IMR-90 (cell line): ENCODE data around the gene BEAN1. TPM values are rescaled to one million over a fixed set of nuclear protein-coding genes. Genes with fewer than 3 reads are reported as not detected.

Experiments
- ATAC-seq: fragments of 200-7000 bp; cut with Tn5 transposase; 2 replicates; pipeline ENCODE4 v1.9.1; 2020; ENCODE audit warnings: low read depth, mild to moderate bottlenecking, moderate library complexity
- BruUV-seq: library from RNA; stranded (reverse); fragments of 400-500 nt; replicated peaks from 2 replicates; lab custom pipeline; 2021; lab: Mats Ljungman, UMichigan
- CTCF ChIA-PET: fragments of 300-600 bp; formaldehyde crosslinking; extraction: SDS; loops from one replicate; lab custom pipeline; 2021; ENCODE audit warnings: antibody characterized with exemption; lab: Yijun Ruan, JAX
- POLR2A ChIA-PET: fragments of 300-600 bp; sonication (Branson Sonifier 250); formaldehyde crosslinking; loops from one replicate; lab custom pipeline; 2022; ENCODE audit warnings: antibody characterized with exemption; ENCODE audit not compliant: unreplicated experiment; lab: Charles Lee
- DNase-seq: peaks from one replicate; pipeline ENCODE4 v3.0.0; 2013
- H2AFZ ChIP-seq: replicated peaks from 2 replicates; pipeline ENCODE3; 2013; ENCODE audit warnings: low read length, mild to moderate bottlenecking; ENCODE audit not compliant: poor library complexity
- H2AK5ac ChIP-seq: 2 replicates; pipeline ENCODE4 v1.6.1; 2013; ENCODE audit warnings: low read depth, low read length, inconsistent platforms
- H2AK9ac ChIP-seq: replicated peaks from 2 replicates; pipeline ENCODE3; 2013; ENCODE audit warnings: mild to moderate bottlenecking, low read depth, low read length, moderate library complexity; ENCODE audit not compliant: poor library complexity
- H2BK120ac ChIP-seq: 2 replicates; pipeline ENCODE4 v1.6.1; 2013; ENCODE audit warnings: low read depth, low read length, inconsistent platforms
- H2BK15ac ChIP-seq: 3 replicates; pipeline ENCODE4 v1.6.1; 2013; ENCODE audit warnings: low read depth, low read length, inconsistent platforms
- H2BK20ac ChIP-seq: 2 replicates; pipeline ENCODE4 v1.6.1; 2013; ENCODE audit warnings: low read depth, mild to moderate bottlenecking, inconsistent platforms, low read length, moderate library complexity
- H2BK5ac ChIP-seq: 2 replicates; pipeline ENCODE4 v1.6.1; 2013; ENCODE audit warnings: mild to moderate bottlenecking, low read depth, low read length, inconsistent platforms; ENCODE audit not compliant: poor library complexity, severe bottlenecking
- H3K14ac ChIP-seq: replicated peaks from 2 replicates; pipeline ENCODE4 v1.6.1; 2013; ENCODE audit warnings: low read depth, low read length, inconsistent platforms
- H3K18ac ChIP-seq: 2 replicates; pipeline ENCODE4 v1.6.1; 2013; ENCODE audit warnings: low read depth, low read length, control low read depth
- H3K23ac ChIP-seq: 2 replicates; pipeline ENCODE4 v1.6.1; 2013; ENCODE audit warnings: low read depth, low read length, inconsistent platforms
- H3K27ac ChIP-seq: 2 replicates; pipeline ENCODE4 v1.5.1; 2013; ENCODE audit warnings: mild to moderate bottlenecking, control low read depth, low read length; ENCODE audit not compliant: insufficient read depth
- H3K27me3 ChIP-seq: 2 replicates; pipeline ENCODE4 v1.6.1; 2013; ENCODE audit warnings: low read length; ENCODE audit not compliant: control insufficient read depth, insufficient read depth
- H3K36me3 ChIP-seq: 2 replicates; pipeline ENCODE4 v1.6.1; 2013; ENCODE audit warnings: low read length, mixed read lengths; ENCODE audit not compliant: control insufficient read depth, insufficient read depth
- H3K4ac ChIP-seq: 2 replicates; pipeline ENCODE4 v1.6.1; 2013; ENCODE audit warnings: low read depth, low read length, inconsistent platforms
- H3K4me1 ChIP-seq: 2 replicates; pipeline ENCODE4 v1.6.1; 2013; ENCODE audit warnings: low read length, mixed read lengths; ENCODE audit not compliant: control insufficient read depth, insufficient read depth
- H3K4me2 ChIP-seq: 2 replicates; pipeline ENCODE4 v1.6.1; 2013; ENCODE audit warnings: low read depth, mild to moderate bottlenecking, control low read depth, low read length, moderate library complexity
- H3K4me3 ChIP-seq: 2 replicates; pipeline ENCODE4 v1.5.1; 2013; ENCODE audit warnings: low read depth, mild to moderate bottlenecking, control low read depth, low read length, moderate library complexity; ENCODE audit not compliant: insufficient read depth
- H3K56ac ChIP-seq: 2 replicates; pipeline ENCODE4 v1.6.1; 2013; ENCODE audit warnings: low read length, inconsistent platforms; ENCODE audit not compliant: insufficient read depth; ENCODE audit errors: extremely low read depth
- H3K79me1 ChIP-seq, 2 experiments: 2 replicates each; pipeline ENCODE4 v1.6.1; 2013; ENCODE audit warnings: low read length in 2 of 2, inconsistent platforms in 1 of 2, low read depth in 1 of 2
- H3K9ac ChIP-seq: 2 replicates; pipeline ENCODE4 v1.6.1; 2013; ENCODE audit warnings: low read depth, low read length, control low read depth
- H3K9me1 ChIP-seq: 2 replicates; pipeline ENCODE4 v1.6.1; 2013; ENCODE audit warnings: low read length, inconsistent platforms; ENCODE audit not compliant: insufficient read depth
- H3K9me3 ChIP-seq: 2 replicates; pipeline ENCODE4 v1.6.1; 2013; ENCODE audit warnings: low read length; ENCODE audit not compliant: control insufficient read depth, insufficient read depth
- H4K20me1 ChIP-seq: 2 replicates; pipeline ENCODE4 v1.6.1; 2013; ENCODE audit warnings: low read length, inconsistent platforms; ENCODE audit not compliant: insufficient read depth
- H4K5ac ChIP-seq: 2 replicates; pipeline ENCODE4 v1.6.1; 2013; ENCODE audit warnings: mild to moderate bottlenecking, low read depth, low read length, control low read depth
- H4K8ac ChIP-seq, 2 experiments: 2 replicates each; pipeline ENCODE4 v1.6.1; 2013; ENCODE audit warnings: low read depth in 2 of 2, low read length in 2 of 2, control low read depth in 1 of 2, inconsistent platforms in 1 of 2
- H4K91ac ChIP-seq: 2 replicates; pipeline ENCODE4 v1.6.1; 2013; ENCODE audit warnings: low read depth, low read length, inconsistent platforms; ENCODE audit not compliant: insufficient read depth
- BHLHE40 ChIP-seq: fragments of 150-350 bp; IDR thresholded peaks from 2 replicates; pipeline ENCODE4 v1.6.1; 2016; ENCODE audit warnings: mild to moderate bottlenecking, low read depth, low read length
- CEBPB ChIP-seq: IDR thresholded peaks from 2 replicates; pipeline ENCODE4 v1.6.1; 2012; ENCODE audit warnings: low read depth, low read length, improper control_type of control experiment
- CHD1 ChIP-seq: IDR thresholded peaks from 2 replicates; pipeline ENCODE4 v1.6.1; 2012; ENCODE audit warnings: low read depth, low read length, improper control_type of control experiment
- CTCF ChIP-seq: conservative IDR thresholded peaks from 2 replicates; pipeline ENCODE4 v1.5.1; 2012; ENCODE audit warnings: mild to moderate bottlenecking, low read depth, low read length, improper control_type of control experiment
- ELK1 ChIP-seq: fragments of 150-350 bp; IDR thresholded peaks from 2 replicates; pipeline ENCODE4 v1.6.1; 2016; ENCODE audit warnings: low read depth, mild to moderate bottlenecking, low read length, moderate library complexity, borderline replicate concordance
- FOS ChIP-seq: fragments of 150-350 bp; IDR thresholded peaks from 2 replicates; pipeline ENCODE4 v1.6.1; 2016; ENCODE audit warnings: low read depth, low read length
- MAFK ChIP-seq: IDR thresholded peaks from 2 replicates; pipeline ENCODE4 v1.6.1; 2012; ENCODE audit warnings: low read depth, low read length, improper control_type of control experiment
- MAZ ChIP-seq: IDR thresholded peaks from 2 replicates; pipeline ENCODE4 v1.6.1; 2012; ENCODE audit warnings: low read depth, mild to moderate bottlenecking, low read length, improper control_type of control experiment, moderate library complexity, borderline replicate concordance
- MXI1 ChIP-seq: IDR thresholded peaks from 2 replicates; pipeline ENCODE4 v1.6.1; 2012; ENCODE audit warnings: low read depth, mild to moderate bottlenecking, low read length, moderate library complexity, borderline replicate concordance
- NFE2L2 ChIP-seq: fragments of 150-350 bp; IDR thresholded peaks from 2 replicates; pipeline ENCODE4 v1.6.1; 2016; ENCODE audit warnings: low read depth, mild to moderate bottlenecking, low read length
- POLR2A ChIP-seq: IDR thresholded peaks from 2 replicates; pipeline ENCODE4 v1.6.1; 2012; ENCODE audit warnings: mild to moderate bottlenecking, low read depth, low read length
- RAD21 ChIP-seq: IDR thresholded peaks from 2 replicates; pipeline ENCODE4 v1.6.1; 2012; ENCODE audit warnings: low read length, improper control_type of control experiment
- RCOR1 ChIP-seq: IDR thresholded peaks from 2 replicates; pipeline ENCODE4 v1.6.1; 2012; ENCODE audit warnings: mild to moderate bottlenecking, low read length, improper control_type of control experiment; ENCODE audit not compliant: insufficient replicate concordance
- RFX5 ChIP-seq: IDR thresholded peaks from 2 replicates; pipeline ENCODE4 v1.8.0; 2012; ENCODE audit warnings: low read depth, mild to moderate bottlenecking, low read length, moderate library complexity
- SMC3 ChIP-seq: fragments of 150-350 bp; IDR thresholded peaks from 2 replicates; pipeline ENCODE4 v1.6.1; 2016; ENCODE audit warnings: low read depth, mild to moderate bottlenecking, antibody characterized with exemption, low read length, moderate library complexity
- USF2 ChIP-seq: fragments of 150-350 bp; IDR thresholded peaks from 2 replicates; pipeline ENCODE4 v1.6.1; 2017; ENCODE audit warnings: mild to moderate bottlenecking, antibody characterized with exemption, low read length, low read depth
- WGBS, 2 experiments: methylation state at CpG; one replicate each; pipeline versions ENCODE4 v1.1.5 to v1.1.7; 2013; ENCODE audit warnings: missing lambda C conversion rate in 2 of 2; ENCODE audit not compliant: insufficient read length in 1 of 2; ENCODE audit errors: extremely low coverage in 2 of 2; 5-methylcytosine and 5-hydroxymethylcytosine counted together
- dilution Hi-C: fragments of 300-500 bp; cut with HindIII; formaldehyde crosslinking; loops from one replicate; pipeline ENCODE4 v1.14.3; 2018; ENCODE audit warnings: low sequenced_read_pairs; ENCODE audit not compliant: unreplicated experiment
- in situ Hi-C: fragments of 300-500 bp; cut with MboI; formaldehyde crosslinking; loops from 3 replicates; pipeline ENCODE4 v1.14.3; 2019; ENCODE audit warnings: low sequenced_read_pairs, inconsistent platforms, mixed read lengths
- intact Hi-C: fragments of 100-400 bp; cut with micrococcal nuclease; formaldehyde crosslinking; loops from 2 replicates; pipeline ENCODE4 v1.10.0; 2022
- polyA plus RNA-seq, 3 experiments: library from polyadenylated mRNA; depleted of rRNA; stranded (reverse); fragments of >200 nt; gene quantifications; 2 replicates each; pipeline ENCODE4 v1.2.3, GENCODE V29; 2012; ENCODE audit warnings: low replicate concordance in 1 of 3
- total RNA-seq: library from RNA; depleted of rRNA; stranded (reverse); fragments of >200 nt; gene quantifications from 2 replicates; pipeline ENCODE4 v1.2.3, GENCODE V29; 2012

BEAN1 gene
- total and polyA plus RNA-seq, 2 of the 4 experiments (the other 2 are of a cell fraction) = not detected

GRCh38 chr16:66441586-66442375 is 14.7 kb downstream of the BEAN1 start:
- no peak overlapping the region for H2BK20ac ChIP-seq
- H3K27me3 ChIP-seq = peaks cover 65% of the 10 kb centered on the region
- H3K79me1 ChIP-seq = no peaks in the 10 kb centered on the region
- no TSS peak for BruUV-seq
- peak overlapping the region; percentile 29 for H2AFZ ChIP-seq
- H3K4me2 ChIP-seq = no peak overlapping the region
- no peaks in the 10 kb centered on the region for H3K9me1 ChIP-seq
- ATAC-seq (peak; percentile 49), DNase-seq (peak; percentile 44)
- no peak overlapping the region for H2BK5ac ChIP-seq
- dilution Hi-C loops (no loop called here), in situ Hi-C loops (no loop called here), intact Hi-C loops (no loop called here)
- TF ChIP-seq ELK1 = no peak
- TF ChIP-seq FOS = no peak
- no peak for TF ChIP-seq SMC3
- TF ChIP-seq CHD1 = no peak
- TF ChIP-seq CTCF = no peak
- no peak for TF ChIP-seq MAFK
- TF ChIP-seq MAZ = no peak
- TF ChIP-seq MXI1 = no peak
- no peak for TF ChIP-seq RFX5
- TF ChIP-seq RAD21 = no peak
- no peak for TF ChIP-seq CEBPB
- no peak for TF ChIP-seq BHLHE40
- no peak for TF ChIP-seq NFE2L2
- TF ChIP-seq RCOR1 = no peak
- no peak for TF ChIP-seq POLR2A
- no peak for TF ChIP-seq USF2
- no peaks in the 10 kb centered on the region for H3K4me1 ChIP-seq
- no peak overlapping the region for H3K9ac ChIP-seq
- no peak overlapping the region for H2AK5ac ChIP-seq
- H3K14ac ChIP-seq = no peak overlapping the region
- no peak overlapping the region for H3K27ac ChIP-seq
- POLR2A ChIA-PET = no interaction called here
- no peaks in the 10 kb centered on the region for H3K9me3 ChIP-seq
- no peaks in the 10 kb centered on the region for H4K20me1 ChIP-seq
- H3K56ac ChIP-seq = no peak overlapping the region
- no peak overlapping the region for H2BK15ac ChIP-seq
- no peak overlapping the region for H2BK120ac ChIP-seq
- no peak overlapping the region for H3K4ac ChIP-seq
- no peaks in the 10 kb centered on the region for H3K36me3 ChIP-seq
- H4K5ac ChIP-seq = no peak overlapping the region
- no peak overlapping the region for H3K4me3 ChIP-seq
- no peak overlapping the region for H4K91ac ChIP-seq
- no peak overlapping the region for H2AK9ac ChIP-seq
- H3K18ac ChIP-seq = no peak overlapping the region
- H3K23ac ChIP-seq = no peak overlapping the region
- 60% methylated on average over 3 of the region's 7 CpGs; no CpG with 5 or more reads in 1 of the 2 experiments for WGBS, 2 experiments
- no peak overlapping the region for H4K8ac ChIP-seq
- CTCF ChIA-PET = no interaction called here
